Fibroblast of skin of left biceps (primary cell): ENCODE results near the gene EEPD1.

Experiments
- DNase-seq, 2 experiments: peaks; one replicate each; pipeline ENCODE4 v3.0.0-alpha.2; 2013; ENCODE audit warnings: low read depth in 2 of 2

The EEPD1 gene

GRCh38 chr7:36190447-36191291, 37.6 kb downstream of the EEPD1 start:
- DNase-seq, result no peak

- DNase-seq, result no peak
These were observed 38.4 kb downstream of the EEPD1 start for GRCh38 chr7:36191292-36191920.

- DNase-seq, result peak; percentile 71 to 76
These were observed 39.2 kb downstream of the EEPD1 start for GRCh38 chr7:36192053-36192824.

- no peak for DNase-seq
These were observed 39.8 kb downstream of the EEPD1 start for GRCh38 chr7:36192877-36193276.

GRCh38 chr7:36198854-36199266, 45.8 kb downstream of the EEPD1 start:
- DNase-seq, result no peak

GRCh38 chr7:36199329-36199728, 46.3 kb downstream of the EEPD1 start:
- DNase-seq, result no peak

- DNase-seq, result no peak
These were observed 48.2 kb downstream of the EEPD1 start for GRCh38 chr7:36201122-36201723.

GRCh38 chr7:36202398-36202797, 49.3 kb downstream of the EEPD1 start:
- DNase-seq, result no peak

GRCh38 chr7:36203071-36203790, 50.2 kb downstream of the EEPD1 start:
- no peak for DNase-seq

- no peak for DNase-seq
These were observed 51.1 kb downstream of the EEPD1 start for GRCh38 chr7:36204044-36204663.

- DNase-seq, result no peak
These were observed 52.0 kb downstream of the EEPD1 start for GRCh38 chr7:36204929-36205635.

- DNase-seq, result no peak
These were observed 52.7 kb downstream of the EEPD1 start for GRCh38 chr7:36205803-36206202.

- peak; percentile 56 to 59 for DNase-seq
These were observed 54.6 kb downstream of the EEPD1 start for GRCh38 chr7:36207451-36208291.

GRCh38 chr7:36208426-36208825, 55.4 kb downstream of the EEPD1 start:
- no peak for DNase-seq

- DNase-seq, result no peak
These were observed 56.2 kb downstream of the EEPD1 start for GRCh38 chr7:36208997-36209813.

GRCh38 chr7:36209814-36210183, 56.7 kb downstream of the EEPD1 start:
- no peak for DNase-seq

GRCh38 chr7:36210291-36210922, 57.4 kb downstream of the EEPD1 start:
- no peak for DNase-seq
